MCF 10A (cell line): ENCODE results near the gene PHPT1. TPM values are rescaled to one million over a fixed set of nuclear protein-coding genes. Genes with fewer than 3 reads are reported as not detected.

ENCODE experiments used
- BruUV-seq: library from RNA; stranded (reverse); fragments of 400-500 nt; replicated peaks from 2 replicates; lab custom pipeline; 2021; lab: Mats Ljungman, UMichigan
- CTCF ChIA-PET: fragments of 300-600 bp; sonication (Branson Sonifier 250); formaldehyde crosslinking; extraction: SDS; loops from one replicate; lab custom pipeline; 2021; ENCODE audit warnings: antibody characterized with exemption, inconsistent platforms; lab: Yijun Ruan, JAX
- POLR2A ChIA-PET: fragments of 300-600, 350-650 bp; sonication (Branson Sonifier 250); formaldehyde crosslinking; extraction: SDS; loops from one replicate; lab custom pipeline; 2020; ENCODE audit warnings: antibody characterized with exemption, inconsistent platforms; lab: Yijun Ruan, JAX
- DNase-seq: peaks from one replicate; pipeline ENCODE4 v3.0.0-alpha.2; 2018; ENCODE audit not compliant: unreplicated experiment
- H3K27ac Mint-ChIP-seq: one replicate; pipeline ENCODE4 v1.8.0; 2022; ENCODE audit warnings: mild to moderate bottlenecking, low read depth, mixed read lengths; ENCODE audit not compliant: unreplicated experiment
- H3K27me3 Mint-ChIP-seq: one replicate; pipeline ENCODE4 v1.8.0; 2022; ENCODE audit warnings: mixed read lengths; ENCODE audit not compliant: insufficient read depth, unreplicated experiment
- H3K36me3 Mint-ChIP-seq: one replicate; pipeline ENCODE4 v1.8.0; 2022; ENCODE audit warnings: mild to moderate bottlenecking, moderate library complexity, mixed read lengths; ENCODE audit not compliant: insufficient read depth, unreplicated experiment
- H3K4me1 Mint-ChIP-seq: one replicate; pipeline ENCODE4 v1.8.0; 2022; ENCODE audit warnings: mixed read lengths; ENCODE audit not compliant: insufficient read depth, unreplicated experiment
- H3K4me3 Mint-ChIP-seq: one replicate; pipeline ENCODE4 v1.8.0; 2022; ENCODE audit warnings: mild to moderate bottlenecking, moderate library complexity, mixed read lengths; ENCODE audit not compliant: unreplicated experiment
- H3K9me3 Mint-ChIP-seq: one replicate; pipeline ENCODE4 v1.8.0; 2022; ENCODE audit warnings: mixed read lengths; ENCODE audit not compliant: unreplicated experiment
- intact Hi-C: fragments of 100-400 bp; cut with micrococcal nuclease; formaldehyde crosslinking; loops from 2 replicates; pipeline ENCODE4 v1.14.1; 2022
- total RNA-seq: library from RNA; stranded (reverse); gene quantifications from 2 replicates; pipeline ENCODE4 v1.2.3, GENCODE V29; 2022
- TF ChIP-seq, protein P1 (sequence below): fragments of 200-600 bp; IDR thresholded peaks from one replicate; pipeline ENCODE4 v1.8.0; 2022; ENCODE audit warnings: antibody characterized with exemption, mild to moderate bottlenecking; ENCODE audit not compliant: unreplicated experiment

The PHPT1 gene
- total RNA-seq, 1 experiment from 2014 or later = 193 TPM

GRCh38 chr9:136824496-136825225 is 24.5 kb upstream of the PHPT1 start:
- ChIA-PET CTCF (interaction anchor here (0.6 kb wide), 1 partner anchor 10 kb away, joined by 3 read pairs; no protein-coding TSS in a partner anchor), POLR2A (interaction anchor here (1.1 kb wide), 1 partner anchor 24 kb away, joined by 3 read pairs; no protein-coding TSS in a partner anchor)
- no peak overlapping the region for H3K27ac Mint-ChIP-seq
- TF ChIP-seq, protein P1, sequence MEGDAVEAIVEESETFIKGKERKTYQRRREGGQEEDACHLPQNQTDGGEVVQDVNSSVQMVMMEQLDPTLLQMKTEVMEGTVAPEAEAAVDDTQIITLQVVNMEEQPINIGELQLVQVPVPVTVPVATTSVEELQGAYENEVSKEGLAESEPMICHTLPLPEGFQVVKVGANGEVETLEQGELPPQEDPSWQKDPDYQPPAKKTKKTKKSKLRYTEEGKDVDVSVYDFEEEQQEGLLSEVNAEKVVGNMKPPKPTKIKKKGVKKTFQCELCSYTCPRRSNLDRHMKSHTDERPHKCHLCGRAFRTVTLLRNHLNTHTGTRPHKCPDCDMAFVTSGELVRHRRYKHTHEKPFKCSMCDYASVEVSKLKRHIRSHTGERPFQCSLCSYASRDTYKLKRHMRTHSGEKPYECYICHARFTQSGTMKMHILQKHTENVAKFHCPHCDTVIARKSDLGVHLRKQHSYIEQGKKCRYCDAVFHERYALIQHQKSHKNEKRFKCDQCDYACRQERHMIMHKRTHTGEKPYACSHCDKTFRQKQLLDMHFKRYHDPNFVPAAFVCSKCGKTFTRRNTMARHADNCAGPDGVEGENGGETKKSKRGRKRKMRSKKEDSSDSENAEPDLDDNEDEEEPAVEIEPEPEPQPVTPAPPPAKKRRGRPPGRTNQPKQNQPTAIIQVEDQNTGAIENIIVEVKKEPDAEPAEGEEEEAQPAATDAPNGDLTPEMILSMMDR = no peak
- H3K36me3 Mint-ChIP-seq = peaks cover 48% of the 10 kb centered on the region
- no peak for DNase-seq
- no peaks in the 10 kb centered on the region for H3K9me3 Mint-ChIP-seq
- no peaks in the 10 kb centered on the region for H3K4me1 Mint-ChIP-seq
- intact Hi-C loops = no loop called here
- H3K4me3 Mint-ChIP-seq = no peak overlapping the region
- H3K27me3 Mint-ChIP-seq = no peaks in the 10 kb centered on the region
- BruUV-seq = no TSS peak

- peaks cover 57% of the 10 kb centered on the region for H3K36me3 Mint-ChIP-seq
- no peak overlapping the region for H3K4me3 Mint-ChIP-seq
- TF ChIP-seq, protein P1 = no peak
- intact Hi-C loops = no loop called here
- no peak overlapping the region for H3K27ac Mint-ChIP-seq
- H3K4me1 Mint-ChIP-seq = no peaks in the 10 kb centered on the region
- no peak for DNase-seq
- POLR2A ChIA-PET = interaction anchor here (1.1 kb wide), 1 partner anchor 25 kb away, joined by 3 read pairs; no protein-coding TSS in a partner anchor
- CTCF ChIA-PET = interaction anchor here (0.6 kb wide), 1 partner anchor 16 kb away, joined by 3 read pairs; no protein-coding TSS in a partner anchor
- no TSS peak for BruUV-seq
- no peaks in the 10 kb centered on the region for H3K9me3 Mint-ChIP-seq
- no peaks in the 10 kb centered on the region for H3K27me3 Mint-ChIP-seq
Observed at GRCh38 chr9:136825295-136826187, 23.7 kb upstream of the PHPT1 start.

GRCh38 chr9:136826188-136826541 is 23.0 kb upstream of the PHPT1 start:
- CTCF ChIA-PET = interaction anchor here (0.6 to 1.8 kb wide), 2 partner anchors 10 to 17 kb away, joined by 3 to 6 read pairs; no protein-coding TSS in a partner anchor
- BruUV-seq = no TSS peak
- Mint-ChIP-seq H3K4me3 (no peak overlapping the region), H3K9me3 (no peaks in the 10 kb centered on the region), H3K36me3 (peaks cover 62% of the 10 kb centered on the region), H3K27me3 (no peaks in the 10 kb centered on the region), H3K27ac (no peak overlapping the region), H3K4me1 (no peaks in the 10 kb centered on the region)
- TF ChIP-seq, protein P1 = no peak
- POLR2A ChIA-PET = no interaction called here
- no peak for DNase-seq
- intact Hi-C loops = no loop called here
